HG03039 (cell line): ENCODE results near the gene SIRT7.

ENCODE experiments used
- ATAC-seq: cut with Tn5 transposase; IDR thresholded peaks from one replicate; pipeline ENCODE4 v1.9.1; 2021; ENCODE audit warnings: mild to moderate bottlenecking, moderate library complexity; ENCODE audit not compliant: unreplicated experiment

The SIRT7 gene

DNA sequence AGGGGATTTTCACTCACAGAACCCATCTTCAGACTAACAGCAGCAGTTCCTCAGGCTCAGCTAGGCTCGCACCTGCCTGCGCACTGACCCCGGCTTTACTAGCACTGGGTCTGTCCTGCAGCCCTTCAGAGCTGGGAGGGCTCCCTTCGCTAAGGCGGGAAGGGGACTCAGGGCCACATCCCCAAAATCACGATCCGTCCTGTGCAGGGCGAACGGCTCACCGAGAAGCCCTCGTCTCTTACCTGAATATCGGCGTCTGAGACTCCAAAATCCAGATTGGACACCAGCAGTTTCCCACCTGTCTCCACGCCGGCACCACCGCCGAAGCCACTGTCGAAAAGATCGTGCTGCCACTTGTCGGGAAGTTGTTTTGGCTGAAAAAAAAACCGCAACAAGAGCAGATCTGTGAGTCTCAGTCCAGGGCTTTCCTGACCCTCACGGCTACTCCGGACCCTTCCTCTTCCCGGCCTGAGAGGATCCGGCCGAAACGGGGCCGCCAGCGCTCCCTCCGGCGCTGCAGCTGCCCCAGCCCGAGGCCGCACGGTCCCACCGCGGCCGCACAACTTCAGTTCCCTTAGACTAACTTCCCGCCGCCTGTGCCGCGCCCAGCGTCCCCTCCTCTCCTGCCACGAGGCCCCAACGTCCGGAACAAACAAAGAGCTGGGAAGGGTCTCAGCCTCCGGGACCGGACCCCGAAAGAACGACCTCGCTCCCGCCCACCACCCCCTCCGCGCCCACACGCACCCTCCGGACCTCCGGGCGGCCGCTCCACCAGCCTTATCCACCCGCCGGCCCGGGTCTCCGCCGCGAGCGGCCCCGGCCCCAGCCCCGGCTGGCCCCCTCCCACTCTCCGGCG is 27.3 kb downstream of the SIRT7 start:
- peak; percentile 17 for ATAC-seq

- ATAC-seq = no peak
These were observed 28.4 kb downstream of the SIRT7 start for GRCh38 chr17:81889602-81890001.

GRCh38 chr17:81888988-81889595 is 28.9 kb downstream of the SIRT7 start:
- ATAC-seq = no peak

DNA sequence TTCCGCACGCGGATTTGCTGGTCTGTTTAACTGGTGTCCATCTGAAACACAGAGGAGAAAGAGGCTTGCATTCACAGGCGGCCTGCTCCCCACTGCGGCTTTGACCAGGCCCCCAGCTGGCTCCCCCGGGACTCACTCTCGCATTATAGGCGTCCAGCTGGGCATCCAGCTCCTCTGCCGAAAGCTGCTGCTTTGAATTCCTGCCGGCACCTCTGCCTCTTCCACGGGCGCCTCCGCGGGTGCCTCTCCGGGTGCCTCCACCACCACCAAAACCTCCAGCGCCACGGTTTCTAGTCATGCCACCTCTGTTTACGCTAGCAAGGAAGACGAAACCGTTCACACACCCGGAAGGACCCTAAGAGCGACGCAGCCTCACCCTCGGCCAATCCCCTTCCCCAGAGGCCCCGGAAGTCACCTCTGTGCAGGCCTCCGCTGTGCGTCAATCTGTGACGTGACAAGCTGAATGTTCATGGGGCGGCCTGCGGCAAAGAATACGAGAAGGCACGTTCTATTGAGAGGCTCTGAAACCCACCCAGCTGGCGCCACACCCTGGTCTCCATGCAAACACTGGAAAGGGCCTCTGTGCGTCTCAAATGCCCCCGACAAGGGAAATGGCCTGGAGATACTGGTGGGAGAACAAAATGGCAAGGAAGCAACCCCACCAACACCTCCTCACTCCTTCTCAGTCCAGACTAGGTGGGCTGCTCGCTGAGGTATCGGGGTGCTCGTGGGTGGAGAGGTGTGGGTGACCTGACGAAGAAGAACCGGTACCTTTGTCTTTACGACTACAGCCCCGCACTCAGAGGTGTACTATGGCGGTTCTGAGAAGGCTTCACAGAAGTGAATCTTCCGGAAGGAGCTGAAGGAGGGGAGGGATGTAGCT is 29.6 kb downstream of the SIRT7 start:
- ATAC-seq = no peak

- no peak for ATAC-seq
These were observed 32.0 kb downstream of the SIRT7 start for GRCh38 chr17:81885869-81886548.

GRCh38 chr17:81885454-81885853 is 32.5 kb downstream of the SIRT7 start:
- ATAC-seq = no peak

GRCh38 chr17:81884968-81885367 is 33.0 kb downstream of the SIRT7 start:
- ATAC-seq = no peak

- no peak for ATAC-seq
These were observed 33.5 kb downstream of the SIRT7 start for GRCh38 chr17:81884520-81884919.

- ATAC-seq = no peak
These were observed 38.9 kb downstream of the SIRT7 start for GRCh38 chr17:81879121-81879520.

GRCh38 chr17:81878294-81878693 is 39.7 kb downstream of the SIRT7 start:
- ATAC-seq = no peak

DNA sequence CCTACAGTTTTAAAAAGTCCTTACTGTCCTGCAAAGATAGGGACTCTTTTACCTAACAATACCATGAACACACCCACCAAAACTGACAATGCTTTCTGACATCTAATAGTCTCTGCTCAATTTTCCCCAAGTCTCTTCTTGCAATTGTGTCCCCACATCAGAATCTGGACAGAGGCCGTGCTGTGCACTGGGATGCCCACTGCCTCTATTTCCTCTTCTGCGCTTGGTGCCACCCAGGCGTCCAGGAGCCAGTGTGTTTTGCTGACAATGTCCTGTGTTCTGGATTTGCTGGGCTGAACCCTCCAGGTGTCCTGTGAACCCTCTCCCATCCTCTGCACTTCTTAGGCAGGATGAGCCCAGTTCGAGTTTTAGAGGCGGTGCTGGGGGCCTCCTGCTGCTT is 40.4 kb downstream of the SIRT7 start:
- no peak for ATAC-seq

DNA sequence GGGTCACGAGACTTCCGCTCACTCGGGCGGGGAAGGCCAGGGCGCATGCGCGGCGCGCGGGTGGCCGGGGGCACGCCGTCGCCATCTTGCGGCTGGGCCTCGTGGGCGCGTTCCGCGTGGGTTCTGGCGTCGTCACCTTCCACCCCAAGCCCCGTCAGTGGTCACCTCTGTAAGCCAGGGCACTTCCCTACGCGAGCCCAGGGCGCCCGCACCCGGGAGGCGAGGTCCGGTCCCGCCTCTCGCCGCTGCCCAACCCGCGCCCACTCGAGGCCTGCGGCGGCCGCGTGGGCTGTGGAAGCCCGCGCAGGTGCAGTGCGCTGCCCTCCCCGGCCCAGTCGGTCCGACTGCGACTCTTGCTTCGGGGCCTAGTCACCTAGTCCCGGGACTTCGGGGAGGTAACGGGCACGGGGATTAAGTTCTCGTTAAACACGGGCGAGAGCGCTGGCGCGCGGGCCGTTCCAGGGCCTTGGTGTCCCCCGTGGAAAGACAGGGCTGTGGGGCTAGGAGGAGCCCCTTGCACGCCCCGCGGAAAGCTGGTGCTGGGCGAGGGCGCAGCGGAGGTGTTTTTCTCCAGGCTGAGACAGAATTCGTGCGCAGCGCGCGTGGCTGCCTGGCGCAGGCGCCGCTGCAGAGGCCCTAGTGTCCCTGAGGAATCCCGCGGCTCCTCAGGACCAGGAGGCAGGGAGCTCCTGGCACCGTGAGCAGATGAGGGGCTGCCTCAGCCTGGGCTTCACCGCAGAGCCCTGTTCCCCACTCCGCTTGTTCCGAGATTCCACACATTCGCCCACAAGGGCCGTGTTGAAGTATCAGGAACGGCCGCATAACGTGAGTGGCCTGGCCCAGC is 46.4 kb downstream of the SIRT7 start:
- peak; percentile 48 for ATAC-seq

DNA sequence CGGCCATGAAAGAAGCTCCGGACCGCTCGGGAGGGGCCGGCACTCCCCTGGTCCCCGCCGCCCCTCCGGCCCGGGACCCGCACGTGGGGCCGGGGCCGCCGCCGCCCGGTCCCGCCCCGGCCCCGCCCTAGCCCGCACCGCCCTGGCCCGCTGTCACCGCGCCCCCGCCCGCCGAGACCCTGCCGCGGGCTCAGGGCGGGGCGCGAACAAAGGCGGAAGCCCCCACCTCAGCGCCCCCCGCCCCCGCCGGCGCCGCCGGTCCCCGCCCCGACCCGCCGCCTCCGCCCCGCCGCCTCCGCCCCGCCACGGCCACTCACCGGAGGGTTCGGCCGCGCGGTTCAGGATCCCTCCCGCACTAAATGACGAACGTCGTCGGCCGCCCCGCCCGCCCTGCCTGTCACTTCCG is 47.0 kb downstream of the SIRT7 start, which contains the start of gene ARHGDIA:
ARHGDIA (minus strand) TSS at position 357 of the 406 bp plus-strand sequence. CDS start 1,407 bp downstream, outside the sequence.
- ATAC-seq = peak; percentile 10

- peak; percentile 14 for ATAC-seq
These were observed 47.6 kb downstream of the SIRT7 start for GRCh38 chr17:81870131-81870980.

GRCh38 chr17:81869221-81870130 is 48.5 kb downstream of the SIRT7 start:
- ATAC-seq = no peak

GRCh38 chr17:81868674-81869220 is 49.2 kb downstream of the SIRT7 start:
- no peak for ATAC-seq

DNA sequence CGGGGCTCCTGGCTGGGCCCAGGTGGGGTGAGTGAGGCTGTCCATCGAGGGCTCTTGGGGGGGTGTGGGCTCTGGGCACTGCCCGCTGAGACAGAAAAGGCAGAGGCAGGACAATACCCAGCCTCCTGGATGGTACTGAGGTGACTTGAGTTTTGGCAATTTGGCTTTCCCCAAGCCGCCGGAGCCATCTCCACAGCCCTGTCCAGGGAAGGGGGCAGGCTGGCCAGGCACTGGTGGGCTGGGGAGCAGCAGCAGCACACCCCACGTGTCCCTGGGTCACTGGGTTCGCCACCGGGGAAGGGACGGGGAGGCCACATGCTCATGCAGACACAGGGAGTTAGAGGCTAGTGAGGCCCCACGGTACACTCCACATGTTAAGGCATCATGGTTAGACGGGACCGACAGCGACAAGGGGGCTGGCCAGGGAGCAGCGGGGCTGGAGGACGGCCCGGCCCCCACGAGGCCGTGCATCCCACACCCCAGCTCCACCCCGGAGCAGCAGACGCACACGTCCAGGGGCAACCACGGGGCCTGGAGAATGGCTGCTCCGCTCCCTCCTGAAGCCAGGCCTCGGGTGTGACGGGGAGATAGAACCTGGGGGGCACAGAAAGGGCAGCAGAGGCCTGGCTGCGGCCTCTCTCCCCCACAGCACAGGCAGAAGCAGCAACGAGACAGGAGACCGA is 49.8 kb downstream of the SIRT7 start:
- no peak for ATAC-seq
